ENCODE results near the gene ACSL3.
"Not testable (repeated sequence)": the region's sequence is repeated elsewhere in the genome, so short reads cannot be mapped to it uniquely, and the experiment has no call there.

Gene ACSL3

DNA sequence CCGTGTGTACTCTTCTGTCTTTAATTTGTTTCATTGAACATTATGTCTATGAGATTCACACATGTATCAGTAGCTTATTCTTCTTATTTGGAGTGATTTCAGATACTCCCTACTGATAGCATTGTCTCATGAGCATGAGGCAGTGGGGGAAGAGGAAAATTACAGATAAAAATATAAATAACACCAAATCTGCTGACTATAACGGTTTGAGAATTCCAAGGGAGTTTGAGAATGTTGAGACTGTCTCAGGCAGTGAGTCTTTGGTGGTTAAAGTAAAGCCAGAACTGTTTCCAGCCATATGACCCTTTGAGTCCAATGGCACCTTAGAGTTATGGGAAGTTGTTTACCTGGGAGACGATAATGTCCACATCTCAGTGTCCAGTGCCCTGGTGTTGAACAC, 118.6 kb downstream of the ACSL3 start:
- TF ChIP-seq, protein P1, sequence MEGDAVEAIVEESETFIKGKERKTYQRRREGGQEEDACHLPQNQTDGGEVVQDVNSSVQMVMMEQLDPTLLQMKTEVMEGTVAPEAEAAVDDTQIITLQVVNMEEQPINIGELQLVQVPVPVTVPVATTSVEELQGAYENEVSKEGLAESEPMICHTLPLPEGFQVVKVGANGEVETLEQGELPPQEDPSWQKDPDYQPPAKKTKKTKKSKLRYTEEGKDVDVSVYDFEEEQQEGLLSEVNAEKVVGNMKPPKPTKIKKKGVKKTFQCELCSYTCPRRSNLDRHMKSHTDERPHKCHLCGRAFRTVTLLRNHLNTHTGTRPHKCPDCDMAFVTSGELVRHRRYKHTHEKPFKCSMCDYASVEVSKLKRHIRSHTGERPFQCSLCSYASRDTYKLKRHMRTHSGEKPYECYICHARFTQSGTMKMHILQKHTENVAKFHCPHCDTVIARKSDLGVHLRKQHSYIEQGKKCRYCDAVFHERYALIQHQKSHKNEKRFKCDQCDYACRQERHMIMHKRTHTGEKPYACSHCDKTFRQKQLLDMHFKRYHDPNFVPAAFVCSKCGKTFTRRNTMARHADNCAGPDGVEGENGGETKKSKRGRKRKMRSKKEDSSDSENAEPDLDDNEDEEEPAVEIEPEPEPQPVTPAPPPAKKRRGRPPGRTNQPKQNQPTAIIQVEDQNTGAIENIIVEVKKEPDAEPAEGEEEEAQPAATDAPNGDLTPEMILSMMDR (IDR thresholded peaks at IDR 0.05; ENCODE audit: extremely low read depth, missing control alignments): no peak
- no peak for DNase-seq (ENCODE audit: low spot score)

DNA sequence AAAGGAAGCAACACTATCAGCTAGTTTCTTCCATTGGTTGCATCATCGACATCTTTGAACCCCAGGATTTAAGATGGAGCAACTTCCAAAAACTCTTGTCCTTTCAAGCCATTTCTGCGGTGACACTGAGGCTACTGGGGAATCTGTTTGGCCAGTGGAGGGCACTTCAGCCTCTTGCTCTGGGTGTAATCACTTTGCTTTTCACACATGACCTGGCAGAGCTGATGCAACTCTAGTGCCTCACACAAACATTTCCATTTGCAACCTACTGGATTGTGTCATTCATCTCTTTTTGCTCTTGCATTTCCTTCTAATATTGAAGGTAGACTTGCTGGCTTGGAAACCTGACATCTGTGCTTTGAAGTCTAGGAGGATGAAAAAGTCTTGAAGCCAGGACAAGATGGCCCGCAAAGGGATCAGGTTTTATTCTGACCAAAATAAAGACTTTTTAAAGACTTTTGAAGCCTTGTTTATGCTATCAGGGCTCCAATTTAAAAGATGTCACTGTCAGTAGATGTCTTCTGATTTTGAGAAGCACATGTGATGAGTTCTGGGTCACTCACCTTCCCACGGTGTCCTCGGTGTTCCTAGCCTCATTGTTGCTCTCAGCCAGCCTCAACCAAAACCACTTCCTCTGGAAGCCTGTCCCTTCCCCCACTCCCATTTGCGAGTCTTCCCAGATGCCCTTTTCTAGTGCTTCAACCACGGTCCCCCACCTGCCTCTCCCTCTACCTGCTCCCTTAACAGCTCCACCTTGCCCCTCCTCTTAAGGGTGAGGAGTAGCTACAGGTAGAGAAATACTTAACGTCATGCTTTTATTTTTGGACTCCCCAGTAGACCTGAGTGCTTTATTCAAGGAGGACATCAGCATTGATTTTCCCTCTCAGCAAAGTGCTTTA, 121.4 kb downstream of the ACSL3 start:
- TF ChIP-seq, protein P1 (IDR thresholded peaks at IDR 0.05; ENCODE audit: extremely low read depth, missing control alignments): no peak
- no peak for DNase-seq (ENCODE audit: low spot score)

DNA sequence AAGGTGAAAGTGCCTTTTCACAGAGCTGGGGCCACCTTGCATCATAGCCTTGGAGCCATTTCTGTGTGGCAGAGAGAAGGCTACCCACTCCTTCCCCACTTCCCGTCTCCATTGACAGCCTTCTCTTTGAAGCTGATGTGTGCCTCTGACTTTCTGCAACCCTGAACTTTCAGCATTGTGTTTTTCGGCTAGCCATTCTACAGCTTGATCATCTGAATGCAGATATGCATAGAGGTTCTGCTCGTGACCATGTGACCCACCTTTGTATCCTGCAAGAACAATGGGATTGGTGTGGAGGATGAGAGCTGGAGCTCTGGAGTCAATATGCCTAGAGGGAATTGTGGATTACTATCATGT, 122.1 kb downstream of the ACSL3 start:
- no peak for DNase-seq (ENCODE audit: low spot score)

DNA sequence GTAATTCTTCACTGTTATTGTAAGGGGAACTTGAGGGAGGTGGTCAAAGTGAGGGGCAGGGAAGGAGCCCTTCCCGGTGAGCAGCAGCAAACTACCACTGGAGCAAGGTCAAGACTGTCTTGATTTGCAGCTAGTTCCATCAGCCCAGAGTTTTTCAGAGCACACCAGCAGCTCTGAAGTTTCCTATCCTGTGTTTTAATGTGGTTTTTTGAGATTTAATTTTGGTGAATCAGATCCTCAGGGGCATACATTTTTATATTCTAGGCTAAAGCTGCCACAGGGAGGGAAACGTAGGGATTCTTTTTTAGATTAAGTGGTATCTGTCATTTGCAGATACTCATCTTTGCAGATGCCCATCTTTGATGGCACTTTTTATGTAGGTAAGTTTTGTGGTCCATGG, 124.1 kb downstream of the ACSL3 start:
- TF ChIP-seq, protein P1 (IDR thresholded peaks at IDR 0.05; ENCODE audit: extremely low read depth, missing control alignments): no peak
- no peak for DNase-seq (ENCODE audit: low spot score)

More for the DNA sequence above, 122.1 kb downstream of the ACSL3 start:
- TF ChIP-seq, protein P1 (IDR thresholded peaks at IDR 0.05; ENCODE audit: extremely low read depth, missing control alignments): no peak

DNA sequence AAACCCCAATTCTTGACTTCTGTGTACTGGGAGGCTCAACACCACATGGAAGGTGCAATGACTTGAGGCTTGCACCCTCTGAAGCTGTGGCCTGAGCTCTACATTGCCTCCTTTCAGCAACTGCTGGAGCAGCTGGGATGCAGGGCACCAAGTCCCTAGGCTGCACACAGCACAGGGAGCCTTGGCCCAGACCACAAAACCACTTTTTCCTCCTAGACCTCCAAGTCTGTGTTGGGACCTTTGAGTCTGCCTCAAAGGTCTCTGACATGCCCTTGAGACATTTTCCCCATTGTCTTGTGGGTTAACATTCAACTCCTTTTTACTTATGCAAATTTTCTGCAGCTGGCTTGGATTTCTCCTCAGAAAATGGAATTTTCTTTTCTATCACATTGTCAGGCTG, 128.6 kb downstream of the ACSL3 start:
- TF ChIP-seq, protein P1 (IDR thresholded peaks at IDR 0.05; ENCODE audit: extremely low read depth, missing control alignments): no peak
- no peak for DNase-seq (ENCODE audit: low spot score)

DNA sequence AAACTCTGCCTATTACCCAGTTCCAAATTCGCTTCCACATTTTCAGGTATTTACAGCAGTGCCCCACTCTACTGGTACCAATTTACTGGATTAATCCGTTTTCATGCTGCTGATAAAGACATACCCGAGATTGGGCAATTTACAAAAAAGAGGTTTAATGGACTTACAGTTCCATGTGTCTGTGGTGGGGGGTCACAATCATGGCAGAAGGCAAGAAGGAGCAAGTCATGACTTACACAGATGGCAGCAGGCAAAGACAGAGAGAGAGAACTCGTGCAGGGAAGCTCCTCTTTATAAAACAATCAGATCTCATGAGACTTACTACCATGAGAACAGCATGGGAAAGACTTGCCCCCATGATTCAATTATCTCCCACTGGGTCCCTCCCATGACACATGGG, 129.4 kb downstream of the ACSL3 start:
- not testable (repeated sequence) for DNase-seq (ENCODE audit: low spot score)

DNA sequence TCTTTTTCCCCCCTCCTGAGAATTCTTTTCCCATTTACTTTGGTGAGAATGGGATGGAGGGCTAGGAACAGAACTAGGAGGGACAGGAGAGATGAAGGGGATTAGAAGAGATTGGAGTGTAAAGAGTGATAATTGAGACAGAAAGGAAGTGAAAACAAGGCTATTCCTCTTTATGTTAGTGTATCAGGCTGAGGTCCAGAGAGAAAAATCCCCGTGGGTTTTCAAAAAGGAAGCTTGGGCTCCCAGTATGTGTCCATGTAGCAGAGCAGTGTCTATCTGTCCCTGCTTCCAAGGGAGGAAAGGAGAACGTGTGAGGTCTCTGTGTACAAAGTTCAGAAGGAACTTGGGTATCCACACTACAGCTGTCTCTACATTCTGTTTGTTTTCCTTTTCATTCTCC, 131.3 kb downstream of the ACSL3 start:
- DNase-seq (ENCODE audit: low spot score): no peak
- TF ChIP-seq, protein P1 (IDR thresholded peaks at IDR 0.05; ENCODE audit: extremely low read depth, missing control alignments): no peak
